HUDEP-2 (cell line): ENCODE data around the gene HOXC13.

Source experiments
- DNase-seq, 76 experiments: peaks; one replicate each; lab custom pipeline; 2025; ENCODE audit not compliant: unreplicated experiment in 76 of 76; lab: John Stamatoyannopoulos, UW

HOXC13 gene

DNA sequence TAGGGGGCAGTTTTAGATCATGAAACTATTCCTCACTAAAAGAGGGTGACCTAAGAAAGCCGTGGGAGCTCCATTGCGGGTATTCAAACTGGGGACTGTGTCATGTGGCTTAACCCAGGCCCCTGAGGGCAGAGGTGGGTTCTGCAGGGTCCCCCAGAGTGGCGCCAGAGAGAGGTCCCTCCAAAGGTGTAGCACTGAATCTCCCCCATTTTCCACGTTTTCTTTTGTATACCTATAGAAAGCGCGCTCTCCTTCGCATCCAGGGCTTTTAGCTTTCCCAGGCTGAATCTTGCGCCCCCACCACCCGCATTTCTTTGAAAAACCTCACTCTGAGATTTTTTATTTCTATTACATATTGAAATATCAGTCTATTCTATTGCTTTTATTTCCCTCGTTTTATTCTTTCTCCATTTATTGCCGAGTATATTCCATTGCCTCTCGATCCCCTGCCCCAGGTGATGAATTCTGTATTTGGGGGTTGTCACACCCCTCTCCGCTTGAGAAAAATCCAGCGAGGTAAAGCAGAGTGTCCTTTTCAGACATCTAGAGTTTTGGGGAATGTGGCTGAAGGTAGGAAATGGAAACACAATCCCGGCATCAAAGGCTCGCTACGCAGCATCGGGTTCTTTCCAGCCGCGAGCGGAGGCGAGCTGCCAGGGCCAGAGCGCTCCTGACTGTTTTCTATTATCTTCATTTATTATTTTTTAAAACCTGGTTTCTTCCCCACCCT lies 870 bp upstream of the HOXC13 start:
- DNase-seq: no peak

DNA sequence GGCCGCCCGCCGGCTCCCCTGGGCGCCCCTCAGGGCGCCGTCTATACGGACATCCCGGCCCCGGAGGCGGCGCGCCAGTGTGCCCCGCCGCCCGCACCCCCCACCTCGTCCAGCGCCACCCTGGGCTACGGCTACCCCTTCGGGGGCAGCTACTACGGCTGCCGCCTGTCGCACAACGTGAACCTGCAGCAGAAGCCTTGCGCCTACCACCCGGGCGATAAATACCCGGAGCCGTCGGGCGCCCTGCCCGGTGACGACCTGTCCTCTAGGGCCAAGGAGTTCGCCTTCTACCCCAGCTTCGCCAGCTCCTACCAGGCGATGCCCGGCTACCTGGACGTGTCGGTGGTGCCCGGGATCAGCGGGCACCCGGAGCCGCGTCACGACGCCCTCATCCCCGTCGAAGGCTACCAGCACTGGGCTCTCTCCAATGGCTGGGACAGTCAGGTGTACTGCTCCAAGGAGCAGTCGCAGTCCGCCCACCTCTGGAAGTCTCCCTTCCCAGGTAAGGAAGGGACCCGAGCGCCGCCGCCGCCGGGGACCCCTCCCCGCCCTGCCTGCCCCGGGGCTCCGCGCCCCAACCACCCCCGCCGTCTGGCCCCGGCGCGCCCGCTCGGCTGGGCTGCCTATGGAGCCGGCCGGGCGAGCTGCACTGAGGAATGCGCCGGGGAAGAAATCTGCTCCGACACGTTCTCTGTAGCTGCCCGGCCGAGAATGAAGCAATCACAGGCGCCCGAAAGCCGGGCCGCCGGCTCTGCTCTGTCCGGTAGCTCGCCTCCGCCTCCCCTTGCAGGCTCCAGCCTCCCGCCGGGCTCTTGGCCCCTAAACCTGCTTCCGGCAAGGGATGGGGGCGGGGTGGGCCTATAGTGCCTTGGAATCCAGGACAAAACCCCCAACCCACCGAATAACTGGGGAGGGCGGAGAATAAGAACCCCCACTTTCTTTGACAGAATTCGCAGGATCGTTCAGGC lies 794 bp downstream of the HOXC13 start:
- no peak for DNase-seq

DNA sequence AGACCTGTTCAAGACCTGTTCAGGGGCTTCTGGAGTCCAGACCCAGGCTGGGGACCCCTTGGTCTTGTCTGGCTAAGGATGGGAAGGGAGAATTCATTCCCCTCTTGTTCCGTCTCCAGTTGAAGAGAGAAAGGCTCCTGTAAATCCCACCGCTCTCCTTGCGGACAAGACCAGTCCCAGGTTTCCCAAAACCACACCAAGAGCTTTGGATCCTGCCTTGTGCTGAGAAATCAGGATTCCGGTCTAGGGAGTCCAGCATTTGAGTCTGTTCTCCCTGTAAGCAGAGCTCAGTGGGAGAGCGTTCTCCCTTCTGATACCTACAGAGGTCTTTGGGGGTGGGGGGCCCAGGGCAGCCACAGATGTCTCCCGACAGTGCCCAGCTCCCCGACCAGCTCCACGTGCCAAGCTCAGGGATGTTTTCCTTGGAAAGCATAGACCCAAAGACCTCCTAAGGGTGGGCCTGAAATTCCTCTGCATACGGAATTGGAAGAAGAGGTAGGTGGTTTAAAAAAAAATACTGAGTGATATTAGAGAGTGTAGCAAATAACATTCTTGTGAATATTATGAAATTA lies 1.9 kb downstream of the HOXC13 start:
- DNase-seq: no peak

DNA sequence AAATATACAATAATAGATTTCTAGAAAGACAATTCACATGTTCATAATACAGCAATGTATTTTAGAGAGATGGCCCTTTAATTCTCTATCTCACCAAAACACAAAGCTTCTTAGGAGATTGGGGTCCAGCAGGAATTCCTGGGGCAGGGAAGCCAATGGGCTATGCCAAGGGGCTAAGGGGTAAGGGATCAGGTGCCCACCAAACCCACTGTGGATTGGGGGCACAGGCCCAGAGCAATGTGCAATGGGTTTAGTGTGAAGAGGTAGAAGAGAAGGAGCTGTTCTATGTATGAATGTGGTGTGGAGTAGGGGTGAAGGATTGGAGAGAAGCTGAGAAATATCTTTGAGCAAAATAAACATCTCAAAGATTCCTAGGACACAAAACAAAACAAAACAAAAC lies 2.6 kb downstream of the HOXC13 start:
- DNase-seq: no peak

DNA sequence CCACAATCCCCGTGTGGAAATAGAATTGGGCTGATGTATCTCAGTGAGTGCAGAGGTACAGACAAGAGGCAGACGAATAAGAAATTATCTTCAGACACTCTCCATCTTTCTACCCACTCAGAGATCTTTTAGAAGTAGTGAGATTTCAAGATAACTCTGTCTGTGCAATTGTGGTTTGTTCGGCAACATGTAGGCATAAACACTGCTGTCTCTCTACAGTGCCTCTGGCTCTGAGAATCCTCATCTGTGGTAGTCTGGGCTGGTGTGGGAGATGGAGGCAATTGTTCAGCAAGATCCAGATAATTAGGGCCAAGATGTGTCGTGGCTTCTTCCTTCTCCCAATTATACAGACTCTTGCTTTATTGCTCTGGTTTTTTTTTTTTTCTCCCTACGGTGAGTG lies 3.1 kb downstream of the HOXC13 start:
- no peak for DNase-seq

DNA sequence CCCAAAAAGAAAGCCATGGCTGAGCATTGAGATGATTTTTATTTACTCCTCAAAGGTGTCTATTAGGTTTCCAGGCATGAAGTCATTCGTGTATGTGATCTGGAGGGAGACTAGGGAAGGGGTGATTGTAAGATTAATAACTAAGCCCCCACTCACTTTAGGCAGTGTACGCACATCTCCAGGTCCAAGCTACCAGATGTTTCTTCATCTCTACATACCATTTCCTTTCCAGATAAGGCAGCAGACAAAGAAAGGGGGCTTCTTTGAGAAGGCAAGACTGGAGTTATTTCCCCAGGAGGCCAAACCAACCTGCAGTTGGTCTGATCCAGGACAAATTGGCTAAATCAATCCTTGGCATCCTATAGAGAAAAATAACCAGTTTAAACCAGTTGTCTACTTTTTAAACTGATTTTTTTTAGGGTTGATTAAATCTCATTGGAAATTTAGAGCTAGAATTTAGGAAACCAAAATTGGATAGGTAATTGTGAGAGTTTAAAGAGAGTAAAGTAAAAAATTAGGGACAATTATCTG lies 3.9 kb downstream of the HOXC13 start:
- DNase-seq: no peak

DNA sequence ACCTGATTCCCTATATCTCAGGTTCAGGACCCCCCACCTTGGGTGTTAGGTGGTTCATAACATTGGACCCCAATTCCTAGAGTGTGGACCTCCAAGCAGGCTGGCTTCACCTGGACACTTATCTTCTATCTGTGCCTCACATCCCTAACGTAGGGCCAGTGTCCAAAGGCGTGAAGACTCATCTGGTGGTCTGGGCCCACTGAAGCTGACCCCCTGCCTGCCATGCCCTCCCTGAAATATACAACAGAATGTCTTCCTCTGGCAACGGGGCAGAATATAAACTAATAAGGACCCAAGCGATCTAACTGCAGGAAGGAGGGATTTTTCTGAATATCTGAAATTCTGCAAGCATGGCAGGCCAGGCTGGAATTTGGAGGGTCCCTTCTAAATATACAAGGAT lies 5.6 kb downstream of the HOXC13 start:
- DNase-seq: no peak

DNA sequence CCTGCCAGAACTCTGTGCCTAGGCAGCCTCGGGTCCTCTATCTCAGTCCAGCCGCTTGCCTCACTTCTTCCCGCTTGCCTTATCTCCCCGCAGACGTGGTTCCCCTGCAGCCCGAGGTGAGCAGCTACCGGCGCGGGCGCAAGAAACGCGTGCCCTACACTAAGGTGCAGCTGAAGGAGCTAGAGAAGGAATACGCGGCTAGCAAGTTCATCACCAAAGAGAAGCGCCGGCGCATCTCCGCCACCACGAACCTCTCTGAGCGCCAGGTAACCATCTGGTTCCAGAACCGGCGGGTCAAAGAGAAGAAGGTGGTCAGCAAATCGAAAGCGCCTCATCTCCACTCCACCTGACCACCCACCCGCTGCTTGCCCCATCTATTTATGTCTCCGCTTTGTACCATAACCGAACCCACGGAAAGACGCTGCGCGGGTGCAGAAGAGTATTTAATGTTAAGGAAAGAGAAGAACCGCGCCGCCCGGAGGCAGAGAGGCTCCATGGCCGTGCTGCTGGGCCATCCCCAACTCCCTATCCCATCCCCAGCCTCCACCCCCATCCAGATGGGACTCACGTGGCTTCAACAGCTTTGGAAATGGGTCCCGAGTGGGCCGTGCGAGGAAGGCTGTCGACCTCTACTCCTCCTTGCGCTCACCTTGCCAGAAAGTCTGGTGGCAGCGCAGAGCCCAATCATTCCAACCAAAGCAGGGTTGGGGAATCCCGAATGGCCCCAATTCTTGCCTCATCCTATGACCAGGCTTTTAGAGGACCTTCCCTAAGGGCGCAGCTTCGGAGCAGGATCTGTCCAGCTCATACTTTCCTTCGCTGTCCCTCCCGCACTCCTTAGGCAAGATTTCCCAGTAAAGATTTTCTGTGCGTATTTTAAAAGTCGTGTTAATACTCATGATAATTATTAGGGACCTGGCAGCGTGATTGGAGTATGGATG lies 6.5 kb downstream of the HOXC13 start:
- peak in 5 of 76 experiments; percentile 1 to 7 (median 3) for DNase-seq

DNA sequence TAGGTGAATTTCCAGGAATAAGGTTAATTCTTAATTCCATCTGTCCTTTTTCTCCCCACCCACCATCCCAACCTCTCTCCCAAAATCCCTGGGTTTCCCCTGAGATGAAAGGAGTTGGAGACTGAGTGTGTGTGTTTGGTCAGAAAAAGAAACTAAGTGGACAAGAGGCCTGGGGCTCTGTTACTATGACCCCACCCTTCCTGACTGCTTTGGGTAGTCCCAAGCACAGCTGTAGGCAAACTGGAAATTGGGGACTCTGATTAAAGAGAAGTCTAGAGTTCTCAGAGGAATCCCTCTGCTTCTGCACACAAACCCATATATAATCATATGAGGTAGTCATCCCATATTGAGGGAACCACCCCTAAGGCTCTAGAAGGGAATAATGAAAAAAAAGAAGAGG lies 9.1 kb downstream of the HOXC13 start:
- DNase-seq: no peak

DNA sequence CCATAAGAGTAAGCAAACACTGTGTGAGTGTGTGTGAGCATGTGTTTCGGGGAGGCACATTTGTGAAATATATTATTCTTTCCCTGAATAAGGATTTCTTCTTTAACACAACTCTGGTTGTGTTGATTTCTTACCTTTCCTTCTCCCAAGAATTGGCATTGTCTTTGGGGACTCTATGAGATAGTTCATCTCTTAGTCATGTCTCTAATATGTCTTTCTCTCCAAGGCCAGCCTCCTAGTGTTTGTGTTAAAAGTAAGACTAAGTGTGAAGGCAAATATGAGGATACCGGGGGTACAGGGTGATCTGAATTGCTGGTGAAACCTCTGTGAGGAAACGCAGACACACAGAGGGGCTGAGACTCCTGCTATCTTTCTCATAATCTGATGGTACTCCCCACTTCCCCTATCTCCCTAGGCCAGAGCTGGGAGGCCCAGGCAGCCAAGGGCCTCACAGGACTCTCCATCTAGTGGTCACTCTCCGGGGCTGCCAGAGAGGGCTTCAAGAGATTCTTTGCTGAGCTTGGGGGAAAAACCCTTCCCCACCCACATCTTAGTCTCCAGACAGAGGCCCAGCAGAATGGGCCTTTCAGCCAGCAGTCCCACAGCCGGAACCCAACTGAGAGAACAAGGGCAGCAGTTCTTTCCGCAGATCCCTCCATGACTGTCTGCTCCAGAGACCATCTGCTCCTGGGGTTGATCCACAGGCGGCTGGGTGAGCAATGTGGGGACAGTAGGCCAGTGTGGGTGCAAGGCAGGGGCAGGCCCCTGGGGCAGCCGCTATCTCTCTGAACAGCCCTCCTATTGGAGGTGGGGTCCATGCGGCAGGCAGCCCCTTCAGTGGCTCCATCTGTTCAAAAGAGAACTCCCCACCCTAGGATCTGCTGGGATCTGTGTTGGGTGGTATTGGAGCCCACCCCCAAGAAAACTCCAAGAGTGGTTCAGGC lies 10.3 kb downstream of the HOXC13 start:
- peak in 13 of 76 experiments; percentile 3 to 32 (median 12) for DNase-seq

DNA sequence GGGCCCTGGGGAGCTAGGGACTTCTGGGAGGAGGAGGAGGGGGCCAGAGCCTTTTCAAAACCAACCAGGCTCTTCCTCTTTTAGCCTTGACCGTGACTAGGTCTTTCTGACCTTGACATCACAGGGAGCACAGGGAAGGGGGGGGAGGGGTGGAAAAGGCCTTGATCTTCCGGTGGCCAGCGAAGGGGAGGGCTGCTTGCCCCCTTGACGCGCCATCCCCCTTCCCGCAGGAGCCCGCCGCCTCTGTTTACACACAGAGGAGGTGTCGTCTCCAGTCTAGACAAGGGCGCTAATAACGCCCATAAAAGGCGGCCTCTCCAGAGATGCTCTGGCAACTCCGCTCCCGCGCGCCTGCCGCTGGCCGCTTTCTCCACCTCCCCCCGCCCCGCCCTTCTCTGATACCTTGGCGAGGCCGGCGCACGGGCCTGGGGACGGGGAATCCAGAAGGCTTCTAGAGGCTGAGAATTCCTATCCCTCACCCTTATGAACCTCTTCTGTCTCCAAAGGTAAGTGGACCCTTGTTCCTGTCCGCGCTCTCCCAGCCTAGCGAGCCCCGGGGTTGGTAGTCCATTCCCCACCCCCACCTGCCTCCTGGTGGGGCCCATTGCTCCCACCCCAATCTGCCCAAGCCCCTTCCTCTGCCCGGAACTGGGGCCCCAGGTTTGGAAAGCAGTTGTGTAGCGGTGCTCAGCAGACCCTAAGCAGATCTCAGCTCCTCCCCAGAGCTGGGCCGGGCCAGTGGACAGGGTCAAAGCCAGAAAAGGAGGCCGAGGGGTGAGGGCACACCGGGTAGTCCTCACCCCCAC lies 11.2 kb downstream of the HOXC13 start:
- DNase-seq: no peak

DNA sequence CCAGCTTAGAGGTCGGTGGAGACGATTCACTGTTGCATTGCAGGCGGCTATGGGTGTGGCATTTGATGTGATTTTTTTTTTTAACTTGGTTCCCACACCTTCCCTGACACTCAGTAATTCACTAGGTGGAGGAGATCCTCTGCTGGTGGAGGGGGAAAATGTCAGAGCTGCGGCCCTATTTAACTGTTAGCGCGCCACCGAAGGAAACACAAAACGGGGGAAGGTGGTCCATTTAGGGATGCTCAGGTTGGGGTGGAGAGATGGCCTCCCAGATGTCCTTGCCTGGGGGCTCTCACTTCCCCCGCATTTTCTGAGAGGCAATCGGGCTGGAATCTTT lies 11.8 kb downstream of the HOXC13 start:
- no peak for DNase-seq

DNA sequence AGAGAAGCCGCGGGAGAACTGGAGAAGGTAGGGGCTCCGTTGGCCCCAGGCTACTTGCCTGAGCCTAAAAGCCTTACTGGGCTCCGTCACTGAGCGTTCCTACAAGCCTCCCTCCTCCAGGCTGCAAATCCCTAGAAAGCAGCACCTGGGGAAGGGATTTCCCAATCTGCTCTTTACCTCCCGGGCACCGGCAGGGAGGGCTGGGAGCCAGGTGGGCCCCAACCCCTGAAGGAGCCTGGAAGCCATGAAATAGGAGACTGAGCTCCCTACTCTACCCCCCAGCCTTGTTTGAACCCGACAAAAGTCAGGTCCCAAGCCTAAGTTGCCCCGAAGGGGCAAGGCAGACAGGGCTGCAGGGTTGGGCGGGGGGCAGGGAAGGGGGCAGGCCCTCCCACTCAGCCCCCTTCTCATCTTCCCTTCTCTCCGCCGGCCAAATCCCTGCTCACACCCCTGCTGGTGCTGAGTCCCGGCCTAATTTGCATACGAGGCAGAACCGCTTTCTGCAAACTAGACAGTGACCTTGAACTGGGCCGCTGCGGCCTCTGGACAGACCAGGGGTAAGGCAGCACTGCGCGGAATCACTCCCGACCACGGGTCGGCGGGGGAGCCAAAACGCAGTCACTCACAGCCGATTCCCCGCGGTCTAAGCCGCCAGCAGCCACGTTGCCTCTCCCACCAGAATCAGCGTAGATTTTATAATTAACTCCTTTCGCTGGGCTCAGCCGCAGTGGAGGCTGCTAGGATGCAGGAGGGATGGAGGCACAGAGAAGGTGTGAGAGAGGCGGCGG lies 12.4 kb downstream of the HOXC13 start:
- no peak for DNase-seq

DNA sequence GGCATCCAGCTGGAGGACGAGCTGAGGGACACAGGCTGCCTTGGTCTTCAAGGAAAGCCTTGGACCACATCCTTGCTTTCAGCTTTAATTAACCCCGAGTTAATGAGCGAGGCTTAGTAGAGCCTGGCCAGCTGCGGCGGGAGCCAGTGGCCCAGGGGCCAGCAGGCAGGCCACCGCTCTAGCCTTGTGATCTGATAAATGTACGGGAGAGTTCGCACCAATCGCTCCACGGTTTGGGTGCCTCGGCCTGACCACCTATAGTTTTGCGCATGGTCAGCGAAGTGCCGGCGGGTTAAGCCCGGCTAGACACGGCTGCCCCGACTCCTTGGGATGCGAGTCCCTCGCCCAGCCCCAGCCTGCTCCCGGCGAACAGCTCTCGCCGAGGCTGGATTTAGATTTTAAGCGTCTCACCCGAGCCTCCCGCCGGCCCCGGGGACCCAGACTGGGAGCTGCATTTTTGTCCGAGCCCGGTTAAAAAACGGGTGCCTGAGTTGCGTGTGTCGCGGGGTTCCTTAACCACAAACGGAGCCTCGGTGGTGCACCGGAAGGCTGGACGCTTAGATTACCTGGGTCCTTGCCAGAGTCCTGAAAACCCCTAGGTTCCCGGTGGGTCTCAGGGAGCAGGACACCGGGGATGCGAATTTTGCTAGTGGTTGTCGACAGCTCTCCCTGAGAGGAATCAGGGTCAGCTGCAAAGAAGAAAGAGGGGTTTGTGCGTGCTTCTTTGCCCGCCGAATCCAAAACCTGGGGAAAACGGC lies 13.1 kb downstream of the HOXC13 start:
- no peak for DNase-seq

DNA sequence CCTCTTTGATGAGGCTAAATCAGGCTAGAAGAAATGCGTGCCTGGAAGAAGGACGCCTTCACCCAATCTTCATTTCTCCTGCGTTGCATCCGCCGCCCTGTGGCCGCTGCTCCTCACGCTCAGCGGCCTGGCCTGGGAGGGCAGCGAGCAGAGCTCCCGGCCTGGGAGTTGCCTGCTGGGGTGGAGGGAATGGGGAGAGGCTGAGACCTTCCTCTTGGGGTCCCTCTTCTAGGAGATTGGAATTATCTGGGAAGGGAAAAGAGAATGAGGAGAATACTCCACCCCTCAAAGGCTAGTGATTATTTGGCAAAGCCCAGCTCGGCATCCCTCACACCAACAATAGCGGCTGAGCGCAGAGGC lies 13.7 kb downstream of the HOXC13 start:
- no peak for DNase-seq

DNA sequence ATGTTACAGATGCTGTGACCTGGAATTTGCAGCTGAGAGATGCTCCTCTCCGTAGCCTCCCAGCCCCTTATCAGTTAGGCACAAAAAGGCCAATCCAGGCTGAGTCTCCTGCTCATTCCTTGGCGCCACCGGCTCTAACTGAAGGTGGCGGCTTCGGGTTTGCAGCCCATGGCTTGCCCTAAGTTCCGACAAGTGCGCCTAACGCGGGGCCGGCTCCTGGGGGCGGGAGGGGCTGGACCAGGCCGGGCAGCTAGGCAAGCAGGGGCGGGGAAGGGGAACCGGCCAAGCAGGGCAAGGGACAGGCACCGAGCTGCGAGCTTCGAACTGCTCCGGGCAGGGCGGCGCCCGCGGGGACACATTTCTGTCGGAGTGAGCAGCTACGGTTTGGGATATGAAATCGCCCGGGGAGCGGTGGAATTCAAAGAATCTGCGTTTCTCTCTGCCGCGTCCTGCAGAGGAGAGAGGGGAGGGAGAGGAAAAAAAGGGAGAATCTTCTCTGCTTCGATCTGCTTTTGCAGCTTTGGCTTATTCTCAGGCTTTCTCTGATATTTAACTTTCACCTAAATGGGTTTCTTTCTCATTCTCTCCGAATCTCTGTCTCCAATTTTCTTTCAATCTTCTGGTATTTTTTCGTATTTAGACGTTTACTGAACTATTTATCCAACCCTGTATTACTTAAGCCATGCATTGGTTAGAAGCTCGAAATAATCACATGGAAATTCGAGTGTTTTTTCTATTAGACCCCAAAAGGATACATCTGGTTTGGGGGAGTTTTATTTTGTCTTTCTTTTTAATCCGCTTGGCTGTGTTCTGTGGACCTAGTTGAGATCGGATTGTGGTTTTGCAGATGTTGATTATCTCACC lies 14.5 kb downstream of the HOXC13 start:
- no peak for DNase-seq
